ENCODE results near the gene ORAI1.

GRCh38 chr12:121651320-121651719 is 25.0 kb downstream of the ORAI1 start:
- TF ChIP-seq CTCF (IDR thresholded peaks at IDR 0.05; ENCODE audit: low read depth, low read length) = no peak
- no peak for TF ChIP-seq POLR2A (IDR thresholded peaks at IDR 0.05; ENCODE audit: extremely low read depth, insufficient read length)
- no peak for TF ChIP-seq MYC (IDR thresholded peaks at IDR 0.05; ENCODE audit: low read depth, low read length)

All from NB4 (cell line).